T47D (cell line): ENCODE results near the gene ABCA7.

Source experiments
- DNase-seq, 2 experiments: peaks; one replicate each; pipeline versions ENCODE4 v3.0.0 to v3.0.0-alpha.2; 2011 to 2012; ENCODE audit warnings: low read depth in 1 of 2, low spot score in 1 of 2
- JUND ChIP-seq: IDR thresholded peaks from 2 replicates; pipeline ENCODE4 v1.6.1; 2012; ENCODE audit warnings: low read depth
- in situ Hi-C: cut with HindIII; loops from 2 replicates; pipeline ENCODE4 v1.10.0; 2016; ENCODE audit warnings: low sequenced_read_pairs, low pct_unique_long_range_greater_than_20kb

The ABCA7 gene

DNA sequence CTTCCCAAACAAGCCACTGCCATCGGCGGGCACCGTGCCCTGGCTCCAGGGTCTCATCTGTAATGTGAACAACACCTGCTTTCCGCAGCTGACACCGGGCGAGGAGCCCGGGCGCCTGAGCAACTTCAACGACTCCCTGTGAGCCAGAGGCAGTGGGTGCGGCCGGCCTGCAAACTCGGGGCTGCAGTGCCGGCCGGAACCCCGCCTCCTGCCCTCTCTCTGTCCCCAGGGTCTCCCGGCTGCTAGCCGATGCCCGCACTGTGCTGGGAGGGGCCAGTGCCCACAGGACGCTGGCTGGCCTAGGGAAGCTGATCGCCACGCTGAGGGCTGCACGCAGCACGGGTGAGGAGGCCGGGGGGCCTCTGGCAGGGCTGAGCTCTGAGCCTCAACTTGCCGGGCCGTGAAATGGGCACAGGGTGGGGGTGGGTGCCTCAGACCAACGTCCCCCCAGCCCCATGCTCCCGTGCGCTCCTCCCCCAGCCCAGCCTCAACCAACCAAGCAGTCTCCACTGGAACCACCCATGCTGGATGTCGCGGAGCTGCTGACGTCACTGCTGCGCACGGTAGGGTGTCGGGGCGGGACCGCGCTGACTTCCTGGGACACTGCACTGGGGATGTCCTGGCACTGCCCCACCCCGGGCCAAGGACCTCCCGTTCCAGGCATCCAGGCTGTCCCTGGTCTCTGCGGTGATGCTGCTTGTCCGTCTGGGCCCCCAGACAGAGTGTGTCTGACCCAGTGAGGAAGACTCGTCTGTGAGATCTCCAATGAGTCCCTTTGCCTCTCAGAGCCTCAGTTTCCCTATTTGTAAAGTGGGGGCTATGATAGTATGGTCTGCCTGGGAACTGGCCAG, 2.2 kb downstream of the ABCA7 start:
- DNase-seq, result no peak
- in situ Hi-C loops, result no loop called here
- no peak for TF ChIP-seq JUND

DNA sequence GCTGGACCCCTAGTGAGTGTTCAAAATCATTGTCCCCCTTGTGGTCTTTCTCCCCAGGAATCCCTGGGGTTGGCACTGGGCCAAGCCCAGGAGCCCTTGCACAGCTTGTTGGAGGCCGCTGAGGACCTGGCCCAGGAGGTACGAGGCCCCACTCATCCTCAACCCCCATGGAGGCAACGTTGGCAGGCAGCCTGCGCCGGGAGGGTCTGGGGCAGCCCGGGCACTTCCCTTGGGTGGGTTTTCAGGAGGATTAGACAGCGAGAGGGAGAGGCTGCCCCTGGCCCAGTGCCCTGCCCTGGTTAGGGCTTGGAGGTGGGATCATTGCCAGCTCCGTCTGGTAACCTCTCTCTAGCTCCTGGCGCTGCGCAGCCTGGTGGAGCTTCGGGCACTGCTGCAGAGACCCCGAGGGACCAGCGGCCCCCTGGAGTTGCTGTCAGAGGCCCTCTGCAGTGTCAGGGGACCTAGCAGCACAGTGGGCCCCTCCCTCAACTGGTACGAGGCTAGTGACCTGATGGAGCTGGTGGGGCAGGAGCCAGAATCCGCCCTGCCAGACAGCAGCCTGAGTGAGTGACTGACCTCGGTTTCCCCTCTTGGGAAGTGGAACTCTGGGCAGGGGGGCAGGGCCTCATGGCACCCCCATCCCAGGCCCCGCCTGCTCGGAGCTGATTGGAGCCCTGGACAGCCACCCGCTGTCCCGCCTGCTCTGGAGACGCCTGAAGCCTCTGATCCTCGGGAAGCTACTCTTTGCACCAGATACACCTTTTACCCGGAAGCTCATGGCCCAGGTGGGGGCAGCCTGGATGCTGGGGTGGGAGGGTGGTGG, 3.0 kb downstream of the ABCA7 start:
- in situ Hi-C loops, result no loop called here
- DNase-seq, result no peak
- no peak for TF ChIP-seq JUND

GRCh38 chr19:1045247-1045603, 5.3 kb downstream of the ABCA7 start:
- DNase-seq, result peak in 1 of 2 experiments; percentile 94
- no peak for TF ChIP-seq JUND
- in situ Hi-C loops, result no loop called here

- no peak for TF ChIP-seq JUND
- in situ Hi-C loops, result no loop called here
- DNase-seq, result no peak
These were observed 6.3 kb downstream of the ABCA7 start for GRCh38 chr19:1046117-1046626.

DNA sequence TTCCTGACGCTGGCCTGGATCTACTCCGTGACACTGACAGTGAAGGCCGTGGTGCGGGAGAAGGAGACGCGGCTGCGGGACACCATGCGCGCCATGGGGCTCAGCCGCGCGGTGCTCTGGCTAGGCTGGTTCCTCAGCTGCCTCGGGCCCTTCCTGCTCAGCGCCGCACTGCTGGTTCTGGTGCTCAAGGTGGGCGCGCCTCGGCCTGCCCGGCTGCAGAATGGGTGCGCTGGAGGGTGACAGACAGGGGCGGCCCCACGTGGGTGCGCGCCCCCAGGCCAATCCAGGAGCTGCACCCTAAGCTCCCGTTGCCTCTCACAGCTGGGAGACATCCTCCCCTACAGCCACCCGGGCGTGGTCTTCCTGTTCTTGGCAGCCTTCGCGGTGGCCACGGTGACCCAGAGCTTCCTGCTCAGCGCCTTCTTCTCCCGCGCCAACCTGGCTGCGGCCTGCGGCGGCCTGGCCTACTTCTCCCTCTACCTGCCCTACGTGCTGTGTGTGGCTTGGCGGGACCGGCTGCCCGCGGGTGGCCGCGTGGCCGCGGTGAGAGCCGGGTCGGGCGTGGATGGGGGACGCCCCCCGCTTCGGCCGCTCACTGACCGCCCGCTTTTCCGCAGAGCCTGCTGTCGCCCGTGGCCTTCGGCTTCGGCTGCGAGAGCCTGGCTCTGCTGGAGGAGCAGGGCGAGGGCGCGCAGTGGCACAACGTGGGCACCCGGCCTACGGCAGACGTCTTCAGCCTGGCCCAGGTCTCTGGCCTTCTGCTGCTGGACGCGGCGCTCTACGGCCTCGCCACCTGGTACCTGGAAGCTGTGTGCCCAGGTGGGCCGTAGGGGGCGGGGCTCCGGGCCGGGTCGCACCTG, 7.2 kb downstream of the ABCA7 start:
- in situ Hi-C loops, result no loop called here
- no peak for TF ChIP-seq JUND
- DNase-seq, result no peak

GRCh38 chr19:1047696-1048147, 7.8 kb downstream of the ABCA7 start:
- in situ Hi-C loops, result no loop called here
- TF ChIP-seq JUND, result no peak
- DNase-seq, result no peak

- no peak for DNase-seq
- no peak for TF ChIP-seq JUND
- in situ Hi-C loops, result no loop called here
These were observed 9.2 kb downstream of the ABCA7 start for GRCh38 chr19:1049106-1049505.

GRCh38 chr19:1049800-1050199, 9.9 kb downstream of the ABCA7 start:
- in situ Hi-C loops, result no loop called here
- TF ChIP-seq JUND, result no peak
- DNase-seq, result no peak

DNA sequence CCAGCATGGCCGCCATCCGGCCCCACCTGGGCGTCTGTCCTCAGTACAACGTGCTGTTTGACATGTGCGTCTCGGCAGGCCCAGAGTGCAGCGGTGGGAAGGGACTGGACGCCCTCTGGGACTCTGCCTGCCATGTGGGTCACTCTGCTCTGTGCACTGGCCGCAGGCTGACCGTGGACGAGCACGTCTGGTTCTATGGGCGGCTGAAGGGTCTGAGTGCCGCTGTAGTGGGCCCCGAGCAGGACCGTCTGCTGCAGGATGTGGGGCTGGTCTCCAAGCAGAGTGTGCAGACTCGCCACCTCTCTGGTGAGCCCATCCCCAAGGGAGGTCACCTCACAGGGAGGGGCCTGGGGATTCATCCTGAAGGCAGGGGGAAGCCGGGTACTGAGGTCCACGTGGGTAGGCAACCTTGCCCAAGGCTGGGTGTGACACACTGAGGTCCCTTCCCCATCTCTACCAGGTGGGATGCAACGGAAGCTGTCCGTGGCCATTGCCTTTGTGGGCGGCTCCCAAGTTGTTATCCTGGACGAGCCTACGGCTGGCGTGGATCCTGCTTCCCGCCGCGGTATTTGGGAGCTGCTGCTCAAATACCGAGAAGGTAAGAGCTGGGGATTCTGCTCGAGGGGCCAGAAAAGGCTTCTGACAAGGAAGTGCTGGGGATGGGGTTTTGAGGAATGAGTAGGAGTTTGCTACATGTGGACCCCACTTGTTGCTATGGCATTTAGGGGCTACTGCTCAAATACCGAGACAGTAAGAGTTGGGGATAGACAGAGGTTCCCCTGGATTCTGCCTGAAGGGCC, 11.3 kb downstream of the ABCA7 start:
- in situ Hi-C loops, result no loop called here
- no peak for DNase-seq
- TF ChIP-seq JUND, result no peak

DNA sequence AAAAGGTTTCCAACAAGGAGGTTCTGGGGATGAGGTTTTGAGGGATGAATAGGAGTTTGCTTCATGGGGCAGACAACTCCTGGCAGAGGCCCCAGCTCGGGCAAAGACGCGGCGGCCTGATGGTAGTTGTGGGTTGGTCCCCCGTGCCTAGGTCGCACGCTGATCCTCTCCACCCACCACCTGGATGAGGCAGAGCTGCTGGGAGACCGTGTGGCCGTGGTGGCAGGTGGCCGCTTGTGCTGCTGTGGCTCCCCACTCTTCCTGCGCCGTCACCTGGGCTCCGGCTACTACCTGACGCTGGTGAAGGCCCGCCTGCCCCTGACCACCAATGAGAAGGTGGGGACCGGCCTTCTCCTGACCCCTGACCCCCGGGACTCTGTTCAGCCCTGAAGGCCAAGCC, 11.9 kb downstream of the ABCA7 start:
- in situ Hi-C loops, result no loop called here
- TF ChIP-seq JUND, result no peak
- no peak for DNase-seq

- in situ Hi-C loops, result no loop called here
- TF ChIP-seq JUND, result no peak
- peak in 1 of 2 experiments; percentile 66 for DNase-seq
These were observed 12.6 kb downstream of the ABCA7 start for GRCh38 chr19:1052349-1052975.
